Measurements from ENCODE around the gene ALDH3B2.

DNA sequence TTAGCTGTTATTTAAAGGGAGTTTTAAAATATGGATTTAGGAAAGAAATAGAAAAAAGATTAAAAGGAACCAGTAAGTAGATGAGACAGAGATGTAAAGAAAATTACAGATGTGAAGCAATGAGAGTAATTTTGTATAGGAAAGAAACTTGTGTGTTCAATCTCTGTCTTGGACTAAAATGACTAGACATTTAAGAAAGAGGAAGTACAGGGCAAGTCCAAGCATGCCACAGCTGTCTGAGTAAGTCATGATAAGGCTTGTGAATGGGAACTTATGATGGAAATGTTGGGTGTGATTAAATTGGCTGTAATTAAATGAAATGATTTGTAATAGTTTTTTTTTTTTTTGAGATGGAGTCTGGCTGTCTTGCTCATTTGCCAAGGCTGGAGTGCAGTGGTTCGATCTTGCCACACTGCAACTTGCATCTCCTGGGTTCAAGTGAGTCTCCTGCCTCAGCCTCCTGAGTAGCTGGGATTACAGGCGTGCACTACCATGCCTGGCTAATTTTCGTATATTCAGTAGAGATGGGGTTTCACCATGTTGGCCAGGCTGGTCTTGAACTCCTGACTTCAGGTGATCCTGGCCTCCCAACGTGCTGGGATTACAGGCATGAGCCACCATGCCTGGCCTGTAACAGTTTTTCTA, 18.0 kb downstream of the ALDH3B2 start:
- TF ChIP-seq POLR2A (IDR thresholded peaks at IDR 0.05; ENCODE audit: control extremely low read depth in 1 of 2, low read depth in 2 of 2, low read length in 2 of 2) (no peak), CHD1 (IDR thresholded peaks at IDR 0.05; ENCODE audit: low read depth, low read length) (no peak), SP1 (IDR thresholded peaks at IDR 0.05; ENCODE audit: low read depth, low read length) (no peak), KDM1A (IDR thresholded peaks at IDR 0.05; ENCODE audit: borderline replicate concordance, low read length) (no peak), GABPA (IDR thresholded peaks at IDR 0.05; ENCODE audit: borderline replicate concordance, insufficient read depth, low read length) (no peak), EP300 (IDR thresholded peaks at IDR 0.05; ENCODE audit: borderline replicate concordance in 1 of 2, low read depth in 2 of 2, low read length in 2 of 2) (no peak), USF2 (IDR thresholded peaks at IDR 0.05; ENCODE audit: low read length) (no peak), BACH1 (IDR thresholded peaks at IDR 0.05; ENCODE audit: low read length) (no peak), RXRA (IDR thresholded peaks at IDR 0.05; ENCODE audit: insufficient read depth, low read depth, low read length) (no peak), NRF1 (IDR thresholded peaks at IDR 0.05; ENCODE audit: low read depth, low read length) (no peak), RAD21 (IDR thresholded peaks at IDR 0.05 in 1 of 2, conservative IDR thresholded peaks at IDR 0.05 in 1 of 2; ENCODE audit: low read depth in 2 of 2, low read length in 2 of 2) (no peak)
- TF ChIP-seq, protein P1, sequence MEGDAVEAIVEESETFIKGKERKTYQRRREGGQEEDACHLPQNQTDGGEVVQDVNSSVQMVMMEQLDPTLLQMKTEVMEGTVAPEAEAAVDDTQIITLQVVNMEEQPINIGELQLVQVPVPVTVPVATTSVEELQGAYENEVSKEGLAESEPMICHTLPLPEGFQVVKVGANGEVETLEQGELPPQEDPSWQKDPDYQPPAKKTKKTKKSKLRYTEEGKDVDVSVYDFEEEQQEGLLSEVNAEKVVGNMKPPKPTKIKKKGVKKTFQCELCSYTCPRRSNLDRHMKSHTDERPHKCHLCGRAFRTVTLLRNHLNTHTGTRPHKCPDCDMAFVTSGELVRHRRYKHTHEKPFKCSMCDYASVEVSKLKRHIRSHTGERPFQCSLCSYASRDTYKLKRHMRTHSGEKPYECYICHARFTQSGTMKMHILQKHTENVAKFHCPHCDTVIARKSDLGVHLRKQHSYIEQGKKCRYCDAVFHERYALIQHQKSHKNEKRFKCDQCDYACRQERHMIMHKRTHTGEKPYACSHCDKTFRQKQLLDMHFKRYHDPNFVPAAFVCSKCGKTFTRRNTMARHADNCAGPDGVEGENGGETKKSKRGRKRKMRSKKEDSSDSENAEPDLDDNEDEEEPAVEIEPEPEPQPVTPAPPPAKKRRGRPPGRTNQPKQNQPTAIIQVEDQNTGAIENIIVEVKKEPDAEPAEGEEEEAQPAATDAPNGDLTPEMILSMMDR (IDR thresholded peaks at IDR 0.05; ENCODE audit: control extremely low read depth in 1 of 3, insufficient read depth in 1 of 3, low read depth in 1 of 3, low read length in 3 of 3) = no peak
- TF ChIP-seq, protein P2, sequence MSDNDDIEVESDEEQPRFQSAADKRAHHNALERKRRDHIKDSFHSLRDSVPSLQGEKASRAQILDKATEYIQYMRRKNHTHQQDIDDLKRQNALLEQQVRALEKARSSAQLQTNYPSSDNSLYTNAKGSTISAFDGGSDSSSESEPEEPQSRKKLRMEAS (IDR thresholded peaks at IDR 0.05) = no peak

Measured in H1 (cell line).